HepG2 (cell line): ENCODE data around the gene MEIOC. TPM values are rescaled to one million over a fixed set of nuclear protein-coding genes. Genes with fewer than 3 reads are reported as not detected.

Source experiments
- ATF7 ChIP-seq, 2 experiments: fragments of 450-650 bp in 1 of 2; sonication (generic) in 1 of 2; formaldehyde crosslinking in 1 of 2; IDR thresholded peaks; 2 replicates each; pipeline versions ENCODE4 v1.4.0 to v1.6.1; 2016 to 2020; ENCODE audit warnings: antibody characterized with exemption in 1 of 2, mild to moderate bottlenecking in 1 of 2, missing genetic modification reagents in 1 of 2
- DR1 ChIP-seq: sonication (generic); formaldehyde crosslinking; IDR thresholded peaks from 2 replicates; pipeline ENCODE4 v1.8.0; 2021; ENCODE audit warnings: mild to moderate bottlenecking, missing genetic modification reagents, inconsistent platforms
- HIVEP1 ChIP-seq: sonication (generic); formaldehyde crosslinking; IDR thresholded peaks from 2 replicates; pipeline ENCODE4 v1.4.0; 2020; ENCODE audit warnings: mild to moderate bottlenecking, missing genetic modification reagents
- KDM6A ChIP-seq: IDR thresholded peaks from 2 replicates; pipeline ENCODE4 v1.6.1; 2016; ENCODE audit warnings: low read depth
- PLRG1 ChIP-seq: fragments of 450-650 bp; conservative IDR thresholded peaks from 2 replicates; pipeline ENCODE4 v1.6.1; 2016
- POLR2AphosphoS2 ChIP-seq: IDR thresholded peaks from 2 replicates; pipeline ENCODE4 v1.6.1; 2011; ENCODE audit warnings: low read depth, low read length, improper control_type of control experiment
- SMARCE1 ChIP-seq: fragments of 450-650 bp; IDR thresholded peaks from 2 replicates; pipeline ENCODE4 v1.6.1; 2017; ENCODE audit warnings: borderline replicate concordance
- SRSF4 ChIP-seq: fragments of 200-400 bp; formaldehyde crosslinking; IDR thresholded peaks from one replicate; pipeline ENCODE4 v1.6.1; 2018; ENCODE audit warnings: mild to moderate bottlenecking, low read depth, low read length, moderate library complexity; ENCODE audit not compliant: poor library complexity, severe bottlenecking
- YEATS2 ChIP-seq: sonication (generic); formaldehyde crosslinking; IDR thresholded peaks from 2 replicates; pipeline ENCODE4 v1.4.0; 2020; ENCODE audit warnings: missing genetic modification reagents, borderline replicate concordance
- YEATS4 ChIP-seq: sonication (generic); formaldehyde crosslinking; IDR thresholded peaks from 2 replicates; pipeline ENCODE4 v1.4.0; 2020; ENCODE audit warnings: missing genetic modification reagents, borderline replicate concordance
- ZFP36L2 ChIP-seq: sonication (generic); formaldehyde crosslinking; IDR thresholded peaks from 2 replicates; pipeline ENCODE4 v1.4.0; 2020; ENCODE audit warnings: missing genetic modification reagents
- ZNF205 ChIP-seq: IDR thresholded peaks from 2 replicates; pipeline ENCODE4 v1.6.1; 2018; ENCODE audit warnings: missing biosample characterization, missing genetic modification reagents
- ZNF3 ChIP-seq: IDR thresholded peaks from 2 replicates; pipeline ENCODE4 v1.7.0; 2017; ENCODE audit warnings: inconsistent platforms
- ZNF549 ChIP-seq: sonication (generic); formaldehyde crosslinking; IDR thresholded peaks from 2 replicates; pipeline ENCODE4 v1.5.0; 2020; ENCODE audit warnings: missing genetic modification reagents
- ZZZ3 ChIP-seq: sonication (generic); formaldehyde crosslinking; IDR thresholded peaks from 2 replicates; pipeline ENCODE4 v1.4.0; 2020; ENCODE audit warnings: missing genetic modification reagents, mild to moderate bottlenecking, borderline replicate concordance
- polyA plus RNA-seq, 8 experiments: library from polyadenylated mRNA; depleted of rRNA in 3 of 8; stranded (reverse) in 7 of 8; unstranded in 1 of 8; fragments of >200 nt; fragmentation: Illumina TruSeq in 4 of 8; extraction: Trizol in 4 of 8; gene quantifications; 2 replicates each; pipeline versions ENCODE4 v1.2.1 to v1.2.3, GENCODE V29; 2011 to 2016; ENCODE audit warnings: low read depth in 4 of 8, missing spikeins in 1 of 8, mixed read lengths in 1 of 8; ENCODE audit not compliant: insufficient read depth in 1 of 8
- total RNA-seq, 5 experiments: library from RNA; depleted of rRNA; stranded (reverse); fragments of >200 nt; fragmentation: Illumina TruSeq; extraction: Trizol; gene quantifications; 2 replicates each; pipeline ENCODE4 v1.2.3, GENCODE V29; 2016; ENCODE audit warnings: low read depth in 1 of 5
- TF ChIP-seq, protein P1 (sequence below): sonication (generic); formaldehyde crosslinking; IDR thresholded peaks from 2 replicates; pipeline ENCODE4 v1.5.1; 2020; ENCODE audit warnings: missing genetic modification reagents, mild to moderate bottlenecking, borderline replicate concordance
- TF ChIP-seq, protein P2 (sequence below): sonication (generic); formaldehyde crosslinking; IDR thresholded peaks from 2 replicates; pipeline ENCODE4 v1.4.0; 2020; ENCODE audit warnings: missing genetic modification reagents, borderline replicate concordance
- TF ChIP-seq, protein P3 (sequence below): sonication (generic); formaldehyde crosslinking; IDR thresholded peaks from 2 replicates; pipeline ENCODE4 v1.9.0; 2021; ENCODE audit warnings: missing genetic modification reagents, mild to moderate bottlenecking, borderline replicate concordance
- TF ChIP-seq, protein P4 (sequence below): sonication (generic); formaldehyde crosslinking; IDR thresholded peaks from 2 replicates; pipeline ENCODE4 v1.8.0; 2022; ENCODE audit warnings: missing genetic modification reagents, mild to moderate bottlenecking, inconsistent platforms, borderline replicate concordance

The MEIOC gene
- total and polyA plus RNA-seq, 2 of the 13 experiments (the other 11 are each of a cell fraction or from before 2014, with no cell fraction given): 0.04 to 0.15 TPM

DNA sequence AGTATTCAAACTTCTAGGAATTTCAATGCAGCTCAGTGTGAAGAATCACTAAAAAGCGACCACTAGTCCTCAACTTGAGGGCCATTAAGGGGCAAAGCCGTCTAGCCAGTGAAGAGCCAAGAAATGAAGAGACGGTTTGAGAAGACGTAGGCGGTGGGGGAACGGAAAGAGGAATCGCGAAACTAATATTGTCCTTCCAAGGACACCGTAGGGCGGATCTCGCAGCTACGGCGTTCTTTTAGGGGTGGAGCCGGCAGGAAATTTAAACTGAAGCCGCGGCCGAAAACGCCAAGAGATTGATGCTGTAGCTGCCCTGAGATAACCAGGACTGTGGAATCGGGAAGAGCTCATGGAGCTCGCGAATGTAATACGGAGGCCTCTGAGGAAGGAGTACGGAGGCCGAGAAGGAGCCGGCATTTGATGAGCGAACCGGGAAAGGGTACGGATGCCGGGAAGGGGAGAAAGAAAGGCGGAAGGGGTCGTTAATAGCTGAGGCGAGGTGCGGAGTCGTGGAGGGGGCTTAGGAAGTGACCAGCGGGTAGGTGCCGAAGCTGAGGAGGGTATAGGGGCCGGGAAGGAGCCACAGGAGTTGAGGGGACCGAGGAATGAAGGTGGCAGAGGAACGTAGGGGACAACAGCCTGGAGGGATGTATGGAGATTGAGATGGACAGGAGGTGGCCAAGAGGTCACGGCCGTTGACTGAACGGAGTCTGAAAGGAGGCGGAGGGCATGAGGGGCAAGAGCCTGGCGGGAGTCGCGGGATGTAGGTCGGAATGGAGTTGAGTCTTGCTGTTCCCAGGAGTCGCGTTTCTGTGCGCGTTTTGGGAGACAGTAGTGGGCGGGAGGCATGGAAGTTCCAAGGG, 52.4 kb downstream of the MEIOC start, which contains the start of gene DBF4B (continued):
- TF ChIP-seq ZNF205 (peak; percentile 83; the same call in 1 of the 2 replicates), ZNF549 (no peak), SMARCE1 (no peak), YEATS2 (peak; percentile 96), YEATS4 (peak; percentile 78), DR1 (peak; percentile 78), PLRG1 (no peak), ZNF3 (CRISPR knock-in tag) (no peak), ATF7 (IDR thresholded peaks at IDR 0.05) (no peak; the same call in 1 of the 2 replicates), ATF7 (CRISPR knock-in tag; IDR thresholded peaks at IDR 0.05) (no peak), ZZZ3 (CRISPR knock-in tag) (peak; percentile 67; the same call in 1 of the 2 replicates), POLR2AphosphoS2 (no peak), ZFP36L2 (CRISPR knock-in tag) (no peak), SRSF4 (no peak), KDM6A (0 out of 2 replicates have a peak, but pooled peaks have one; percentile 22), HIVEP1 (CRISPR knock-in tag) (peak; percentile 70; the same call in 1 of the 2 replicates)
- TF ChIP-seq, protein P1, sequence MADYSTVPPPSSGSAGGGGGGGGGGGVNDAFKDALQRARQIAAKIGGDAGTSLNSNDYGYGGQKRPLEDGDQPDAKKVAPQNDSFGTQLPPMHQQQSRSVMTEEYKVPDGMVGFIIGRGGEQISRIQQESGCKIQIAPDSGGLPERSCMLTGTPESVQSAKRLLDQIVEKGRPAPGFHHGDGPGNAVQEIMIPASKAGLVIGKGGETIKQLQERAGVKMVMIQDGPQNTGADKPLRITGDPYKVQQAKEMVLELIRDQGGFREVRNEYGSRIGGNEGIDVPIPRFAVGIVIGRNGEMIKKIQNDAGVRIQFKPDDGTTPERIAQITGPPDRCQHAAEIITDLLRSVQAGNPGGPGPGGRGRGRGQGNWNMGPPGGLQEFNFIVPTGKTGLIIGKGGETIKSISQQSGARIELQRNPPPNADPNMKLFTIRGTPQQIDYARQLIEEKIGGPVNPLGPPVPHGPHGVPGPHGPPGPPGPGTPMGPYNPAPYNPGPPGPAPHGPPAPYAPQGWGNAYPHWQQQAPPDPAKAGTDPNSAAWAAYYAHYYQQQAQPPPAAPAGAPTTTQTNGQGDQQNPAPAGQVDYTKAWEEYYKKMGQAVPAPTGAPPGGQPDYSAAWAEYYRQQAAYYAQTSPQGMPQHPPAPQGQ (CRISPR knock-in tag): no peak
- TF ChIP-seq, protein P2, sequence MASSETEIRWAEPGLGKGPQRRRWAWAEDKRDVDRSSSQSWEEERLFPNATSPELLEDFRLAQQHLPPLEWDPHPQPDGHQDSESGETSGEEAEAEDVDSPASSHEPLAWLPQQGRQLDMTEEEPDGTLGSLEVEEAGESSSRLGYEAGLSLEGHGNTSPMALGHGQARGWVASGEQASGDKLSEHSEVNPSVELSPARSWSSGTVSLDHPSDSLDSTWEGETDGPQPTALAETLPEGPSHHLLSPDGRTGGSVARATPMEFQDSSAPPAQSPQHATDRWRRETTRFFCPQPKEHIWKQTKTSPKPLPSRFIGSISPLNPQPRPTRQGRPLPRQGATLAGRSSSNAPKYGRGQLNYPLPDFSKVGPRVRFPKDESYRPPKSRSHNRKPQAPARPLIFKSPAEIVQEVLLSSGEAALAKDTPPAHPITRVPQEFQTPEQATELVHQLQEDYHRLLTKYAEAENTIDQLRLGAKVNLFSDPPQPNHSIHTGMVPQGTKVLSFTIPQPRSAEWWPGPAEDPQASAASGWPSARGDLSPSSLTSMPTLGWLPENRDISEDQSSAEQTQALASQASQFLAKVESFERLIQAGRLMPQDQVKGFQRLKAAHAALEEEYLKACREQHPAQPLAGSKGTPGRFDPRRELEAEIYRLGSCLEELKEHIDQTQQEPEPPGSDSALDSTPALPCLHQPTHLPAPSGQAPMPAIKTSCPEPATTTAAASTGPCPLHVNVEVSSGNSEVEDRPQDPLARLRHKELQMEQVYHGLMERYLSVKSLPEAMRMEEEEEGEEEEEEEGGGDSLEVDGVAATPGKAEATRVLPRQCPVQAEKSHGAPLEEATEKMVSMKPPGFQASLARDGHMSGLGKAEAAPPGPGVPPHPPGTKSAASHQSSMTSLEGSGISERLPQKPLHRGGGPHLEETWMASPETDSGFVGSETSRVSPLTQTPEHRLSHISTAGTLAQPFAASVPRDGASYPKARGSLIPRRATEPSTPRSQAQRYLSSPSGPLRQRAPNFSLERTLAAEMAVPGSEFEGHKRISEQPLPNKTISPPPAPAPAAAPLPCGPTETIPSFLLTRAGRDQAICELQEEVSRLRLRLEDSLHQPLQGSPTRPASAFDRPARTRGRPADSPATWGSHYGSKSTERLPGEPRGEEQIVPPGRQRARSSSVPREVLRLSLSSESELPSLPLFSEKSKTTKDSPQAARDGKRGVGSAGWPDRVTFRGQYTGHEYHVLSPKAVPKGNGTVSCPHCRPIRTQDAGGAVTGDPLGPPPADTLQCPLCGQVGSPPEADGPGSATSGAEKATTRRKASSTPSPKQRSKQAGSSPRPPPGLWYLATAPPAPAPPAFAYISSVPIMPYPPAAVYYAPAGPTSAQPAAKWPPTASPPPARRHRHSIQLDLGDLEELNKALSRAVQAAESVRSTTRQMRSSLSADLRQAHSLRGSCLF (CRISPR knock-in tag): no peak
- TF ChIP-seq, protein P3, sequence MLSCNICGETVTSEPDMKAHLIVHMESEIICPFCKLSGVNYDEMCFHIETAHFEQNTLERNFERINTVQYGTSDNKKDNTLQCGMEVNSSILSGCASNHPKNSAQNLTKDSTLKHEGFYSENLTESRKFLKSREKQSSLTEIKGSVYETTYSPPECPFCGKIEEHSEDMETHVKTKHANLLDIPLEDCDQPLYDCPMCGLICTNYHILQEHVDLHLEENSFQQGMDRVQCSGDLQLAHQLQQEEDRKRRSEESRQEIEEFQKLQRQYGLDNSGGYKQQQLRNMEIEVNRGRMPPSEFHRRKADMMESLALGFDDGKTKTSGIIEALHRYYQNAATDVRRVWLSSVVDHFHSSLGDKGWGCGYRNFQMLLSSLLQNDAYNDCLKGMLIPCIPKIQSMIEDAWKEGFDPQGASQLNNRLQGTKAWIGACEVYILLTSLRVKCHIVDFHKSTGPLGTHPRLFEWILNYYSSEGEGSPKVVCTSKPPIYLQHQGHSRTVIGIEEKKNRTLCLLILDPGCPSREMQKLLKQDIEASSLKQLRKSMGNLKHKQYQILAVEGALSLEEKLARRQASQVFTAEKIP (CRISPR knock-in tag): no peak
- TF ChIP-seq, protein P4, sequence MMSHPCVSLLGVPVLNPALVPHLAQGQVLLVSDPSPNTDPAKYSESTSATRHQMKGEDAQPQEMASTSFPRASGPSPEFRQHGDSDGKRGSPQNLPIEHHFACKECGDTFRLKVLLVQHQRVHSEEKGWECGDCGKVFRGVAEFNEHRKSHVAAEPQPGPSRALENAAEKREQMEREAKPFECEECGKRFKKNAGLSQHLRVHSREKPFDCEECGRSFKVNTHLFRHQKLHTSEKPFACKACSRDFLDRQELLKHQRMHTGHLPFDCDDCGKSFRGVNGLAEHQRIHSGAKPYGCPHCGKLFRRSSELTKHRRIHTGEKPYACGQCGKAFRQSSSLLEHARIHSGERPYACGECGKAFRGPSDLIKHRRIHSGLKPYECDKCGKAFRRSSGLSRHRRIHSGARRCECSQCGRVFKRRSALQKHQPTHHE (CRISPR knock-in tag): peak; percentile 89; the same call in 1 of the 2 replicates
